IPS-11a (cell line): Measurements from ENCODE around the gene HAUS7.

Source experiments
- H3K4me3 ChIP-seq: one replicate; pipeline ENCODE4 v1.5.1; 2013; ENCODE audit warnings: low read depth, low read length, control low read depth

HAUS7 gene

GRCh38 chrX:153457136-153457825 lies 13.1 kb downstream of the HAUS7 start:
- no peak overlapping the region for H3K4me3 ChIP-seq

GRCh38 chrX:153456704-153457103 lies 13.7 kb downstream of the HAUS7 start:
- H3K4me3 ChIP-seq: no peak overlapping the region

DNA sequence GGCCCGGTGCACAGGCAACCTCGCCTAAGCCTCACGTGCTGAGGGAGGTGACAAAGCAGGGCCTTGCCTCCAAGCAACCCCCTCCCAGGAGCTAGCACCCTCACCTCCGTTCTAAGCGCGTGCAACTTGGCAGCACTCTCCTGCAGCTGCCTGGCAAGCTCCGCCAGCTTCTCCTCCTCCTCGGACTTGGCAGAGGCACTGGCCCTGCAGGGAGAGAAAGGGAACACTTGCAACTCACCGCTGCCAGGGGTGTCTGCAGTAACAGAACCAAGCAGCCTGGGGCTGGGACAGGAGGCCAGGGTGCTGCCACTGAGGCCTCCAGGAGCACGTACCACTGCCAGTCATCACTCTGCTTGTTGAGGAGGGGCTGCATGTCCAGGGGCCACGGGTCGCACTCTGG lies 14.2 kb downstream of the HAUS7 start:
- H3K4me3 ChIP-seq: no peak overlapping the region

DNA sequence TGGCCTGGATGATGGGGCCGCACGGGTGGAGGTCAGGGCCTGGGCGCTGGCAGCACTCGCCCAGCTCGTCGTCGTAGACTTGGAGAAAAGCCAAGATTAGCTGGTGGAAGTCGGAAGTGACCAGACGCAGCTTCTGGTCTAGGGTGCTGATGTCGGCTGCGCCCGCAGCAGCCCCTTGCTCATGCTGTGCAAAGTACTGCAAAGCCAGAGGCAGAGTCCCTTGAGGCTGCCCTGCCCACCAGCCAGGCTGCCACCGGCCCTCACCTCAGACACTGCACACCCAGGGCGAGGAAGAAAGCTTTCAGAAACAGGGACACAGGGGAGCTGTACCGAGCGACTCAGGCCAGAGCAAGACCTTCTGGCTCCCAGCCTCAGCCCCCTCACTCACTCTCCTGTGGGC lies 14.8 kb downstream of the HAUS7 start:
- H3K4me3 ChIP-seq: no peak overlapping the region

- H3K4me3 ChIP-seq: no peak overlapping the region
These were observed 15.3 kb downstream of the HAUS7 start for GRCh38 chrX:153454901-153455550.

- H3K4me3 ChIP-seq: no peak overlapping the region
These were observed 19.5 kb downstream of the HAUS7 start for GRCh38 chrX:153450949-153451277.

GRCh38 chrX:153450114-153450948 lies 20.0 kb downstream of the HAUS7 start:
- no peak overlapping the region for H3K4me3 ChIP-seq

- no peak overlapping the region for H3K4me3 ChIP-seq
These were observed 20.8 kb downstream of the HAUS7 start for GRCh38 chrX:153449368-153450113.

GRCh38 chrX:153448556-153449367 lies 21.6 kb downstream of the HAUS7 start:
- no peak overlapping the region for H3K4me3 ChIP-seq

GRCh38 chrX:153447581-153447960 lies 22.8 kb downstream of the HAUS7 start:
- H3K4me3 ChIP-seq: no peak overlapping the region

DNA sequence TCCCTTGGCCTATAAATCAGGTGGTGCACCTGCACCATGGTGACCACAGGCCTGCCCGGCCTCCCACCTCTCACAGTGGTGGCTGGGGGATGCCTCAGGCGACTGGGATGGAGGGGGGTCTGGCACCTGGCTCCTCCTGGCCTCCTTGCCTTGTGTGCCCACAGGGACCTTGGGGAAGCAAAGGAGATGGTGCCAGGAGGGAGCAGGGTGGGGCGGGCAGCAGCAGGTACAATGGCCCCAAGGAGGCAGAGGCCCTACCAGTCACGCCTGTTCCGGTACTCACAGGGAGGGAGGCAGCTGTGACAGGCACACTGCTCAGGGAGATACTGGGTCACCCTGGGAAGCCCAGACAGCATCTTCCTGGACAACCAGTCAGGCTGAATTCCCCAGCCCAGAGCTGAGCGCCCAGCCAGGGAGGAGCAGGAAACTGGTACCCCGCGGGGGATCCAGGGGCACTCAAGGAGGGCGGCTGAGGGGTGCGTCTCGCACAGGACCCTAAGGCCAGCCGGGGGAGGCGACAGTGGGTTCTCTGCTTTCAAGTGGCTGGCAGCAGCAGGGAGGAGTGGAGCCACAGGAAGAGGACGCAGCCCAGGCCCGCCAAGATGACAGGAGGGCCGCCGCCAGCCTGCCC lies 23.3 kb downstream of the HAUS7 start:
- no peak overlapping the region for H3K4me3 ChIP-seq

DNA sequence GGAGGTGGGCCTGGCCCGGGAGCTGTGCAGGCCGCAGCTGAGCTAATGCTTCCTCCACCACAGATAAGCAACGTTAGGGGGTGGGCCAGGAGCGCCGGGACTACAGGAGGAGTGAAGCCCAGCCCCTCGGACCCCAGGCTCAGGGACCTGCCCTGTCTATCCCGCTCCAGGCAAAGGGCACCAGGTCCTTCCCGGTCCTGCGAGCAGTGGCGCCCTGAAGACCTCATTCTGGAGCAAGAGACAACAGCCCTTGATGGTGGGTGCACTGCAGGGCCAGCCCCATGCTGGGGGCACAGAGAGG lies 23.8 kb downstream of the HAUS7 start:
- no peak overlapping the region for H3K4me3 ChIP-seq

- H3K4me3 ChIP-seq: no peak within 1 kb of the TSS
These were observed 24.3 kb downstream of the HAUS7 start, which contains the start of gene TREX2 for GRCh38 chrX:153445856-153446635. Gene TREX2 (minus strand): TSS chrX:153446056. CDS start chrX:153445430, 626 bp downstream.

DNA sequence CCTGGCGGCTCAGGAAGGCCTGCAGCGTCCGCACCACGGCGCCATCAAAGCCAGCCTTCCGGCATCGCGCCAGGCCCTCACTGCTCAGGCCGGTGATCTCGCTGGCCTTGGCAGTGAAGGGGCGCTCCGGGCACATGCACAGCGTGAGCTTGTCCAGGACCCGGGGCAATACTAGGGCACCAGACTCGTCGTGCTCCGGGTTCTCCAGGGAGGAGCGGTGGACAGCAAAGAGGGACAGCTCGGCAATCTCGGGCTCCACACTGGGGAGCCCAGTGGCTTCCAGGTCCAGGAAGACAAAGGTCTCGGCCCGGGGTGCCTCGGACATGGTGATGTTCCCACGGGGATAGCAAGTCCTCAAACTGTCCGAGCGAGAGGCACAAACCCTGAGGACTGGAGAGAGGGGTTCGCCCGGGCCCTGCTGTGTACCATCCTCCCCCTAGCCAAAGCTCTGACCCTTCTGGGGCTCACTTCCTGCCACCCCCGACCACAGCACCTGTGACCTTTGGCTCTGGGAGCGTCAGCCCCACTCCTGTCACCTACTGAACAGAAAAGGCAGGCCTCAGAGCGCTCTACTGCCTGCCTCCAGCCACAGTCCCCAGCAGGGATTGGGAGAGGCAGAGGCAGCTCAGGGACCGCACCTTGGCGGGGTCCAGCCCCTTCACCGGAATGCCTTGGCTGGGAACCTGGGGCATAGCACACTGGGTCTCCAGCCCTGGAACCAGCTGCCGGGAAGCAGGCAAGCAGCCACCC lies 25.1 kb downstream of the HAUS7 start:
- no peak overlapping the region for H3K4me3 ChIP-seq

DNA sequence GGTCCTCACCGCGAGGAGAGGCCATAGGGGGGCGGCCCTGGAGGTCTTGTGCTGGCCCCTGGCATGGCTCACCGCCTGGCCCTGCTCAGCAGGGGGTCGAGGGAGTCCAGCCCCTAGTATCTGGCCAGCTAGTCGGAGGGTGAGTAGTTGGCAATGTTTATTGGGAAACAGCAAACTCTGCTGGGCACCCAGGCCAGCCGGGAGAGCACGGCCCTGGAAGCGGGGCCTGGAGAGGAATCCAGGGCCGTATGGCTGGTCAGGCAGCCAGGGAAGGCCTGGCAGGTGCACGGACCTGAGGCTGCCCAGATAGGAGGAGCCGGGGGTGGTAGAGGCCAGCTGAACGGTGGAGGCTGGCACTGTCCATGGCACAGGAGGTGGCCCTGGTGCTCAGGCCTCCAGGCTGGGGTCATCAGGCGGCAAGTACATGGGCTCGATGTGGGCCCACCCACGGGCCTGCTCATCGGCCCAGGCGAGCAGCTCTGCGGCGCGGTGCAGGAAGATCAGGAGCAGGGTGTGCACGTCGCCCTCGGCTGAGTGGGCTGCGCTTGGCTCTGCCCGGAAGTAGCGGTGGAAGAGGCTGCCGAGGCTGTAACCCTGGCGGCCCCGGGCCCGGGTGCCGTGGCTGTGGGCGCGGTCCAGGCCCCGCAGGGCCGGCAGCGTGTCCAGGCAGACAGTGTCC lies 25.9 kb downstream of the HAUS7 start:
- no peak overlapping the region for H3K4me3 ChIP-seq

- H3K4me3 ChIP-seq: no peak overlapping the region
These were observed 26.7 kb downstream of the HAUS7 start for GRCh38 chrX:153443476-153444332.

DNA sequence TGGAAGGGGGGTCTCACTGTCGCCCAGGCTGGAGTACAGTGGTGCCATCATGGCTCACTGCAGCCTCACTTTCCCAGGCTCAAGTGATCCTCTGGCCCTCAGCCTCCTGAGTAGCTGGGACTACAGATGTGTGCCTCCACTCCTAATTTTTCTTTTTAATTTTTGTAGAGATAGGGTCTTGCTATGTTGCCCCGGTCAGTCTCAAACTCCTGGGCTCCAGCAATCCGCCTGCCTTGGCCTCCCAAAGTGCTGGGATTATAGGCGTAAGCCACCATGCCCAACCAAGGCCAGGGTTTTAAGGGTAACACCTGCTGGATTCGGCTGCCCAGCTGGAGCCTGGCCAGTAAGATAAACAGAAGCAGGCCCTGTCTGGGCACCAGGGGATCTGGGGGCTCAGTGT lies 27.9 kb downstream of the HAUS7 start:
- H3K4me3 ChIP-seq: no peak overlapping the region
